HG03064 (cell line): ENCODE results near the gene CCNY.

Experiments
- ATAC-seq: cut with Tn5 transposase; IDR thresholded peaks from one replicate; pipeline ENCODE4 v1.9.1; 2021; ENCODE audit warnings: low read depth; ENCODE audit not compliant: unreplicated experiment

The CCNY gene

DNA sequence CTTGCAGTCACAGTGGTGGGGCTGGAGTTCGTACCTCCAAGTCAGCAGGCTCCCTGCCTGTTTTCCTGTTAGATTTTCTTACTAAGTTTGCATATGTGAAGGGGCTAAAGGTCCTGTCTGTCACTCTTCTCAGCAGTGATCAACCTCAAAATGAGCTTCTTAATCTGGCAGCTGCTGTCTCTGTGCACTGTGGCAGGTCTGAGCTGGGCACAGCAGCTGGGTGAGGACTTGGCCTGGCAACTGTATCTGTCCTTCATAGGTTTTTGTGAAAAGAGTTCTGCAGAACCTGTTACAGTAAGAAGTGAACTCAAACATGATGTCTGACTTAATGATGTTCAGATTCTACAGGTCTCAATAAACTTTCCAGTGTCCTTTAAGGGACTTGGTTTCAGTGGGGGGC is 237.5 kb downstream of the CCNY start:
- ATAC-seq = no peak

DNA sequence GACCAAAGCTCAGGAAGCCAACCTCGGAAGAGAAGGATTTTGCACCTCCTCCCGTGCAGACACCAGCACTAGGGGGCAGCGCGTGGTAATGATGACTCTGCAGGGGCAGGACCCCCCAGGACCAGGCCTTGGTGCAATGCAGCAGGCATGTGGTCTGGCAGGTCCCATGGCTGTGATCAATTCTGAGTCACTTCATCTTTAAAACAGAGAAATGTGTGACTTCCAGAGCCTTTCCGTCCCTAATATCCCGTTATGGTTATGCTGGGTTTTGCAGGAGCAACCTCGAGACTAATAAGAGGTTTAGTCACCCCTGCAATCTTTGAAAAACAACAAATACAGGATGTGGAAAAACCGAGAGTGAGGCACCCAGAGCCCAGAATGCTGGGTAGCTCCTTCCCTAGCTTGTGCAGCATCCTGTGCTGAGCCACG is 238.6 kb downstream of the CCNY start:
- no peak for ATAC-seq

DNA sequence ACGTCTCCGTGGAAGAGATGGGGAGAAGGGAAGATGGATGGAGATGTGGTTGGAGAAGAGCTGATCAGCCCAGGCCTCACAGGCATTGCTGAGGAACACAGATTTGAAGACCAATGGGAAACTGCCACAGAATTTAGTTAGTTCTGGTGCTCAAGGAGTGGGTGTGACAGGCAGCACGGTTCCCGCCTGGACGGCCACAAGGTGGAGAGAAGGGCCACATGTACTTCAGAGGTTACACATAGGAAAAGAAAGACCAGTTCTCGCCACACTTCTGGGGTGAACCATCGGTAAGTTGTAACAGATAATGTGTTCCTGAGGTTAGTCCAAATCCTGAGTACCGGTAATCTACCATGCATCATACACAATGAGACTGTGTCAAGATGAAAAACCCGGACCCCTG is 239.3 kb downstream of the CCNY start:
- ATAC-seq = no peak

DNA sequence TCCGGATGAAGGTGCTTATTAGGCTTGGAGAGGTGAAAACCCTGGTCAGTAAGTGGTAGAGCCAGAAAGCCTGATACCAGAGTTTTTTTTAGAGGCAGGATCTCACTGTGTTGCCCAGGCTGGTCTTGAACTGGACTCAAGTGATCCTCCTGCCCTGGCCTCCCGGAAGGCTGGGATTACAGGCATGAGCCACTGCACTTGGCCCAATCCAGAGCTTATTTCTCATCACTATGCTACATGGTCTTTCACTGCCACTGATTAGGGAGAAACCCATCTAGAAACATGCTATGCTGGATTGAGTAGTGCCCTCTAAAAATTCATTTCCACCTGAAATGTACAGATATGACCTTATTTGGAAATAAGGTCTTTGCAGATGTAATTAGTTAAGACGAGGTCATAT is 240.4 kb downstream of the CCNY start:
- no peak for ATAC-seq

DNA sequence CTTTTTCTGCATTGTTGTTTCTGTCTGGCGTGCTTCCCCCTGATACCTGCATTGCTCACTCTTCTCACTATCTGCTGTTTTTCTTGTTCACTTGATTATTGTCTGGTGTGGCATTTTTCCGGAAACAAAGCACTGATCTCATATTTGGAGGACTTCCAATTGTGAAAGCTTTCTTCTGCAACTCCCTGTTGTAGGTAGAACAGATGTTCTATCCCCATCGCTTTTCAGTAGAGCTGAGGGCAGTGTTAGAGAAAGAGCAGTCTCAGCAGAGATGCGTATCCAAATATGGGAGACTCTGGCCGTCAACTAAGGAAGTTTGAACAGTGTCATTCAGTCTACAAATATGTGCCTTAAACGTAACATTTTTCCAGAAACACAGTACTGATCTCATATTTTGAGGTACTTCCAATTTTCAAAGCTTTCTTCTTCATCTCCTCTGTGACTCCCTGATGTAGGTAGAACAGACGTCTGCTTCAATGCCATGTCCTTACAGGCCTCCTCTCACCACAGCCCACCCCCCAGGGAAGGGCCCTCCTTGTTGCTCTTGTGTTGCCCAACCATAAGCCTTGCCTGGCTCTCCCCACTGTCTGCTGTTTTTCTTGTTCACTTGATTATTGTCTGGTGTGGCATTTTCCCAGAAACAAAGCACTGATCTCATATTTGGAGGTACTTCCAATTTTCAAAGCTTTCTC is 241.8 kb downstream of the CCNY start:
- no peak for ATAC-seq

DNA sequence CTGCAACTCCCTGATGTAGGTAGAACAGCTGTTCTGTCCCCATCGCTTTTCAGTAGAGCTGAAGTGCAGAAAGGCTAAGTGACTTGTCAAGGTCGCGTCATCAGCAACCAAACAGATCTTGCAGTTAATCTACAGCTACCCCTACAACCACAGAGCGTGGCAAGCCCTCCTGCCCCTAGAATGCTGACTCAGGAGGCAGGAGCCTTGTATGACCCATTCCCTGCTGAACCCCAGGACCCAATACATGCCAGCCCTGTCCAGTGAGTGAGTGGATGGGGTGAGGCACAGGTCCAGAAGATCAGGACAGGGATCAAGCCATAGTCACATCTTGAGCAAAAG is 242.3 kb downstream of the CCNY start:
- ATAC-seq = no peak

DNA sequence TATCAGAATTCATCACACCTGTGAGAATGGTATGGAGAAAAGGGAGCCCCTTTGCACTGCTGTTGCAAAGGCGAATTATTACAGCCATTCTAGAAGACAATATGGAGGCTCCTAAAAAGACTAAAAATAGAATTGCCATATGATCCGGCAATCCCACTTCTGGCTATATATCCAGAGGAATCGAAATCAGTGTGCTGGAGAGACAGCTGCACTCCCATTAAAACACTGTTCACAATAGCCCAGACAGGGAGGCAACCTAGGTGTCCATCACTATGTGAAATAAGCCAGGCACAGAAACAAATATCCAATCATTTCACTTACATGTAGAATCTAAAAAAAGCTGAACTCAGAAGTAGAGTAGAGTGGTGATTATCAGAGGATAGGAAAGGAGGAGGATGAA is 242.8 kb downstream of the CCNY start:
- ATAC-seq = no peak

DNA sequence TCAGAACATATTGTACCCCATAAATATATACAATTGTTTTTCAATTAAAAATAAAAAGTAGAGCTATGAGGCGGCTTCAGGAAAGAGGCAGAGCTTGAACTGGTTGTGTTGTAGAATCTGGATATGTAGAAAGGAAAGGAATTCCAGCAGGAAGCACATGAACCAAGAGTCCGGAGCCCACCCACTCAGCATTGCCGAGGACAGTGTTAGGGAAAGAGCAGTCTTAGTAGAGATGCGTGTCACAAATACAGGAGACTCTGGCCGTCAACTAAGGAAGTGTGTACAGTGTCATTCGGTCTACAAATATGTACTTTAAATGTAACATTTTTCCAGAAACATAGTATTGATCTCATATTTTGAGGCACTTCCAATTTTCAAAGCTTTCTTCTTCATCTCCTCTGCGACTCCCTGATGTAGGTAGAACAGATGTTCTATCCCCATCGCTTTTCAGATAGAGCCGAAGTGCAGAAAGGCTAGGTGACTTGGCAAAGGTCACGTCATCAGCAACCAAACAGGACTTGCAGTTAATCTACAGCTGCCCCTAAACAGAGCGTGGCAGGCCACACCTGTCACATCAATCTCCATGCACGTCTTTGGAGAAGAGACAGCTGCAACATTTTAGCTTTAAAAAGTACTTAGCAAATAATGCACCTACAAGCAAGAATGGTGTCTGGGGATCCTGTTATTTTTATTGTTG is 243.6 kb downstream of the CCNY start:
- no peak for ATAC-seq

DNA sequence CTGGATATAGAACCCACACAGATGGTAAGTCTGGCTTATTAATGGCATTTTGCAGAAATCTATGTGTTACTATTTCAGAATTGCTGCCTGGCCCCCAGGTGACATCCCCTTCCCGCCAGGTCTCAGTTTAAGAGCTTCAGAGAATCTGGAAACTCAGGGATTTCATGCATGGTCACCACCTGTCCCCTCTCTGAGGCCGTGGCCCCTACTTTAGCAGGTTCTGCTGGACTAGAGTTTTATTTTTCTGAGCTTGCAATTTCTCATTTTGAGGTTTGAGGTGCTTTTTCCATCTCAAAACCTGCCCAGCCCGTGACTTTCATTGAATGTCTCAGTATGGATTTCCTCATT is 244.1 kb downstream of the CCNY start:
- no peak for ATAC-seq

DNA sequence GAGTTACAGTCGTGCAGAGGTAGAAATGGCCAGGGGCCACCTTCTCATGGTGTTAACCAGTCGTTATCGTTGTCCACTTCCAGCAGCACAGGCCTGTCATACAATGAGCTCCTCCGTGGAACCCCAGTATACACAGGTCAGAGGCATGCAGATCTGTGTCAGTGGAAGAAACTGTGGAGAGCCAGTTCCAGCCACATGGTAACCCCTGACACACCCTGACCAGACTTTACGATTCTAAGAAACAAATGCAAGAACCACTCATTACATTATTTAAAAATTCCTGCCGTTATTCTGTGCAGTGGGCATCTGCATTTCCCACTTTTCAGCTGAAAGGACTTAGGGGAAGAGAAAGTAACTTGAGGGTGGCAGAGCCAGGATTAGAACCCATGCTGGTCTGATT is 245.3 kb downstream of the CCNY start:
- ATAC-seq = no peak

DNA sequence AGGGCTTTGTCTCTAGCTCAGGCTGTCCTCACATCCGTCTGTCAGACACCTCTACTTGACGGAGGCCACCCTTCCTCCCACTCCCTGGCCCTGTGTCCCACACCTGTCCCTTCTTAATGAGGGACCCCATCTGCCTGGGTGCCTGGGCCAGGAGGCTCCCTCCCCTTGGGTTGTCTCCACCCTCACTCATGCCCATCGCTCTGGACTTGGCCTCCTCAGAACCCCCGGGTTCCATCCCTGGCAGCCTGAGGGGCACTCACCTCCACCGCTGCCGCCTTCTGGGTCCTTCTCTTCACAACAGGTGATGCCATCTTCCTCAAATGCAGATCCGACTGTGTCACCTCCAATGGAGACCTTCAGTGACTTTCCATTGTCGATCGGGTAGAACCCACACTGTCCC is 248.6 kb downstream of the CCNY start:
- ATAC-seq = no peak

DNA sequence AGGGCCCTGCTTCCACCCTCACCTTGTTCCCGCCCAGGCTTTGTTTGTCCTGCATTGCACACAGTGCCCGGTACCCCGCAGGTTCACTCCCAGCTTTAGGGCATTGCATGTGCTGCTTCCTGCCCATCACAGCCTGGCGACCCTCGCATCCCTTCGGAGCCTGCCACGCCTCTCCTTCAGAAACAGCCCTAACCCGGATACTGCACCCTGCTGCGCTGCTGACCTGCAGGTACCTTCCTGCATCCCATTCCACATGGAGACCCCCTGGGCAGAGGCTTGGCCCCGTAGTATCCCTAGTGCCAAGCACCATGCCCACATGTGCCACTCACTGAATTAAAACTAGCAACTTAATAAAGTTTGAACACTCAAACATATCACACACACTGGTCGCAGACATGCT is 249.0 kb downstream of the CCNY start:
- ATAC-seq = no peak

DNA sequence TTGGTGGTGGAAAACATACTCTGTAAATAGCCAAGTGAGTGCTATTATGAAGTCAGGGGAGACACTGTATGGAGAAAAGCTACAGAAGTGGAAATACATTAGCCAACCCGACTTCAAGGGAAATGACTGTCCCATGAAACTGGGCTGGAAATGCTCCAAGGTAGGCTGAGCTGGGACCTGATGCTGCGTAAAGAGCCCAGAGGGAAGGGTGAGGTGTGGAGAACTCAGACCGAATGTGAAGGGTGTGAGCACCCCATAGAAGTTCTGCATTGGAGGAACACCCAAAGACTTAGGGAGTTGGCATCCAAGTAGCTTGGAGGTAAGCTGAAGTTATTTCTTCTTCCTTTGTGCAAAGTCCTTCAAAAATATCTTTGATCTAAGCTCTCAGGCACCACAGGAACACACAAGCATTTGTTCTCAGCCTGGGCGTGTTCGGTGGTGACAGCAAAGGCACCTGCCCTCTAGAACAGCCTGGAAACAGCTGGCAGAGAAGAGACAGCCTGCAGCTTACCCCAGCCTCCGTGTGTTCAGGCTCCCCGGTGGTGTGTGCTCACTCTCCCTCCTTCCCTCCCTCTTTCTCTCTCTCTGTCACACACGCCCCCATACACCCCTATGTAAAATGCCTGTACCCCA is 249.7 kb downstream of the CCNY start:
- ATAC-seq = no peak

DNA sequence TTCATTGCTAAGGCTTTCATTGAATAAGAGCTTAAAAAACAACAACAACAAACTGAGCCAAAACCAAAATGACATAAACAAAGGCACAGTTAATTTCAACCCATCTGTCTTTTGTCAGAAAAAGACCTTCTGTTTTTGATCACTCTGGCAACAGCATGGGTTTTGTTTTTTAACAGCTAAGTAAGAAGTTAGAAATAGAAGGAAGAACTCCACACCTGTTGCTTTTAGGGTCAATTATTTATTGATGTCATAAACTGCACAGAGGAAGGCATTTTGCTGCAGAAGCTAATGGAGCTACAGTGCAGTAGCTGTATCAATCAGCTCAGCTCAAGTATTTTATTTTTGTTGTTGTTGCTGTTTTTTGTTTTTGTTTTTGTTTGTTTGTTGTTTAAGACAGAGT is 252.5 kb downstream of the CCNY start:
- ATAC-seq = no peak

DNA sequence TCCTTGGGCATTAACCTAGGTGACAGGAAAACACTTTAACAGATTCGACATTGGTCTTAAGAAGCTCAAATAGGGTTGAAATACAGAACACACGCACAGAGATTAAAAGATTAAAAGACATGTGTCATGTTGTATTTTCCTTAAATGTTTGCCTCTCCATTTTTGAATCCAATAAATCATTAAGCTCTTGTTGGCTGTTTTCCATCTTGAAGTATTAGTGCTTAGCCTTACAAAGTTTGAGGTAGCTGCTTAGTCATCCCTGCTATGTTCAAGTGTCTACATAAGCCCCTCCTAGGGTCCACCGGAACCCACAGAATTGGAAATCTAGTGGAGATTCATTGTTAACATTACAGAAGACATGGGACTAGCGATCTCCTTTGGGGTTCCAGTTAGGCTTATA is 256.1 kb downstream of the CCNY start:
- no peak for ATAC-seq

DNA sequence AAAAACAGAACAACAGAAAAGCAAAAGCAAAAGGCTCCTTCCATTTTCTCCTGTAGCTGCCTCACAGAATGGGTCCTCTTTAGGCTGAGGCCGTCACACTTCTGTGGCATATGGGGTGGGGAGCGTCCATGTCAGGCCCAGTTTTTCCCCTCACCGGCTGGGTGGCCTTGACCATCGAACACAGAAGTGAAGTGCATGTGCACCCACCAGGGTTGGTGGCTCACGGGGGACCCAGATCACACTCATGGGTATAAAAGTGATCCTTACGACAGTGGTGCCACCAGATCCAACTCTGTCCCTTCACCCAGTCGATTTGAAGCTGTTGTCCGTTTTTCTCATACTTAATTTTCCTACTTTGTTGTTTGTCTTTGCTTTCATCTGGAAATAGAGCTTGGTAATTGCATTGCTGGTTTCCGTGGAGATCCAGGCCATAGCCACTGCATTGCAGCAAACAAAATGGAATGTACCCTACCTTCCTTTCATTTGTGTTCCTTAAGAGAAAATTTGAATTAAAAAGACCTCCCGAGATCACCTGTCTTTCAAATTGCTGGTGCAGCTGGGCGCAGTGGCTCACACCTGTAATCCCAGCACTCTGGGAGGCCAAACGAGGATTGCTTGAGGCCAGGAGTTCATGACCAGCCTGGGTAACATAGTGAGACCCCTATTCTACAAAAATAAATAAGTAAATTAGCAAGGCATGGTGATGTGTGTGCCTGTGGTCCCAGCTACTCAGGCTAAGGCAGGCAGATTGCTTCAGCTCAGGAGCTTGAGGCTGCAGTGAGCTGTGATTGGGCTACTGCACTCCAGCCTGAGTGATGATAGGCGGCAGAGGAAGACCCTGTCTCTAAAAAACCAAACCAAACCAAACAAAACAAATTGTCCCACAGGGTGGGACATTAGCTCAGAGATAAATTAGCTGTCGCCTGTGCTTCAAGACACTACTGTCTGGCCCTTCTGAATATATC is 258.1 kb downstream of the CCNY start:
- no peak for ATAC-seq

DNA sequence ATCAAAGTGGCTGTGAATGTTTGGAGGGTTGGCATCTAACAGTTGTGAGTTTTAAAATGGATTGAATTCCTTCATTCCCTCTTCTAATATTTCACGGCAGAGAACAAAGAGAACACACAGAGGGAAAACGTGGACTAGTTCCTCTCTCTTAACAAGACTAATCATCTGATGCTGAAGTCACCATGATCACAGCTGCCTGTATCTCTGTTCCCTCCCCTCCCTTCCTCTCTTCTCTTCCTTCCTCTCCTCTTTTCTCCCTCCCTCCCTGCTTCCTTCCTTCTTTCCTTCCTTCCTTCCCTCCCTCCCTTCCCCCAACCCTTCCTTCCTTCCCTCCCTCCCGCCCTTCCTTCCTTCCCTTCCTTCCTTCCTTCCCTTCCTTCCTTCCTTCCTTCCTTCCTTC is 258.8 kb downstream of the CCNY start:
- ATAC-seq = no peak

DNA sequence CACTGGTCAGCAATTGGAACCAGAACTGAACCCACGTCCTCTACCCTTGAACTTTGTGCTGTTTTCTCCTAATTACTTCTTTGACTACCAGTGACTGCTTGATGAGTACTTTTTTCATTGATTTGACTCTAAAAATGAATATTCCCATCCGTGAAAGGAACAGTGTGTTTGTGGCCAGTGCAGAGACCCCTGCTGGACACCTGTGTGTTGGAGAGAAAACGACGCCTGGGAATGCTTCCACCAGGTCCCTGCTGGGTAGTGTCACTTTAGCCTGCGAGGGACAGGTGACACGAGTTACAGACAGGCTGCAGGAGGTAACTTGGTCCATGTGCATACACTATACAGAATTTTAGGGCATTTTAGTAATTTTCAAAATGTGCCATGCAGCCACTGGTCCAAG is 262.1 kb downstream of the CCNY start:
- ATAC-seq = no peak

DNA sequence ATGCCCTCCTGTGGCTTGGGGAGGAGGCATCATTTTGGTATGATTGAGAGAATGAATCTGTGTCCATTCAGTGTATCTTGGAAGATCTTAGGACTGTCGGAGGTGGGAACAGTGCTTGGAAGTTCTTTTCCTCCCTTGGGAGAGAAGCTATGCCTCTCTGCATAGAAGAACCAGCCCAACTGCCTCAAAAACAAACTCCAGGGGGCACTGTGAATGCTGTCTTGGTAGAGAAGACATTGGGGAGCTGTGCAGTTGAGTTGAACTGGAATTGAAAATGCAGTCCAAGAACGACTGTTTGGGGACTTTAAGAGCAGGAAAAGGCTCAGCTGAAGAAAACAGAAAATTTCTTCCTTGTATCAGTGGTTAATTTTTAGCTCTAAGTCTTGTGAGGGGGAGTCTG is 263.9 kb downstream of the CCNY start:
- ATAC-seq = no peak

DNA sequence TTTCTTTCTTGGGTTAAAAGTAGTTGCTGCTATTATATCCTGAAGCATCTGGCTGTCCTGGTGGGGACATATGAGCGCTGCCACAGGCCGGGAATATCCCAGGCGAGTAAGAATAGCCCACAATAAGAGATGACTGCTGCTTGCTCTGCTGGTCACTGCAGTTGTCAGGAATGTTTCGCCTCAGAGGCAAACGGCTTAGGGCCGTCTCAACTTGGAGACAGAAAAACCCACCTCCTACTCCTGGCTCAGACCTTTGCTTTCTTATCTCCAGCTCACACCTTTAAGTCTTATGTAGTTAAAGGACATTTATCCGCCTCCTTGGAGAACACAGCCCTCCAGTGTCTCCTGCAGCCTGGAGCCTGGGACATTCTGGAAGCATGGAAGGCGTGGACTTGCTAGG is 268.9 kb downstream of the CCNY start, which contains the start of gene GJD4:
Gene GJD4 (plus strand): TSS at position 151 of the 400 bp plus-strand sequence. CDS start 227 bp downstream, at position 378.
- ATAC-seq = no peak

DNA sequence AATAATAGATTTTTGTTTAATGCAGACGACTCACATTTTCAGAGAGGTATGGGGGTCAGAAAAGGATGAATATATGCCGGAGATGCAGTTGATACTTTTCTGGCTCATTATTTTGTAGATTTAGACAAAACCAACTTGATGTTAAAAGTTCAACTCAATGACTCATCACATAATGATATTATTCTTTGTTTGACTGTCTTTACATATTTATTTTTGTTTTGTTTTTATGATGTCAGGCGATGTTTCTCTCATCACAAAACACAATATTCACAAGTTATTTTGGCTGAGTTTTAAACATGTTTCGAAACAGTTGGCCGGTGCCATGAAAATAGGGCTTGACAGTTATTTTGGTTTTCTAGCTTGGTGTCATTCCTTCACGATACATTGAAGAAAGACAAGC is 270.1 kb downstream of the CCNY start:
- no peak for ATAC-seq
